Superior temporal gyrus (tissue), 1 donor: ENCODE results near the gene CNTRL.

Experiments used
- DNase-seq: peaks from one replicate; pipeline ENCODE4 v3.0.0-alpha.2; 2016; ENCODE audit errors: extremely low spot score

The CNTRL gene

DNA sequence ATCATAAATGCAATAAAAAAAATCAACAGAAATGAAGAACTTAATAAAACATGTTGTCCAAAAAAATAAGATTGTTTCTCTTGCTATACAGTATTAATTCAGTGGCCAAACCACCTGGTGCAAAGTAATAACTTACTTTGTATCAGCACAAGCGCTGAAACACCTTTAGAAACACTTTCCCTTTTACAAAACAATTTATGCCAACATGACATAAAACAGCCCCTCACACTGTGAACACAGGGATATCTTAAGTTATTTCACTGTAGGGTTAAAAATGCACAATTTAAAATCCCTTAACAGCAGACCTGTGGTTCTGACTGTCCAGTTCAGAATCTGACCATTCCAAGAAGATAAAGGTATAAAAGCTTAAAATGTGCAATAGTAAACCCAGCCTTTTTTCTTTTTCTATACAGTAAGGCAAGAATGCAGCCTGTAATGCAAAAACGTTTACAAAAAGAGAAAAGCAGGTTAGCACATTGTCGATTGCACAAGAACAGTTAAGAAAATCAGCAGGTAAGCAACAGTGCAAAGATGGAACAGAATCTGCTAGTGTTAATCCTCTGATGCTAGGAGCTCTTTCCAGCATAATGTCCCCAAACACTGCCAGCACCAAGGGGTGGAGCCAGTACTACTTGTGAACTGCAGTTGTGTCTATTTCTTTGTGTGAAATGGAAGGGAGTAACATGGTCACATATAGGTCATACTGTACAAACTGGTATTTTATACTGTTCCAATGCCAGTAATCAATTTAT lies 105.4 kb downstream of the CNTRL start:
- peak; percentile 53 for DNase-seq

GRCh38 chr9:121182101-121182836 lies 107.5 kb downstream of the CNTRL start:
- DNase-seq = no peak

- no peak for DNase-seq
Observed at GRCh38 chr9:121182989-121183388, 108.2 kb downstream of the CNTRL start.

DNA sequence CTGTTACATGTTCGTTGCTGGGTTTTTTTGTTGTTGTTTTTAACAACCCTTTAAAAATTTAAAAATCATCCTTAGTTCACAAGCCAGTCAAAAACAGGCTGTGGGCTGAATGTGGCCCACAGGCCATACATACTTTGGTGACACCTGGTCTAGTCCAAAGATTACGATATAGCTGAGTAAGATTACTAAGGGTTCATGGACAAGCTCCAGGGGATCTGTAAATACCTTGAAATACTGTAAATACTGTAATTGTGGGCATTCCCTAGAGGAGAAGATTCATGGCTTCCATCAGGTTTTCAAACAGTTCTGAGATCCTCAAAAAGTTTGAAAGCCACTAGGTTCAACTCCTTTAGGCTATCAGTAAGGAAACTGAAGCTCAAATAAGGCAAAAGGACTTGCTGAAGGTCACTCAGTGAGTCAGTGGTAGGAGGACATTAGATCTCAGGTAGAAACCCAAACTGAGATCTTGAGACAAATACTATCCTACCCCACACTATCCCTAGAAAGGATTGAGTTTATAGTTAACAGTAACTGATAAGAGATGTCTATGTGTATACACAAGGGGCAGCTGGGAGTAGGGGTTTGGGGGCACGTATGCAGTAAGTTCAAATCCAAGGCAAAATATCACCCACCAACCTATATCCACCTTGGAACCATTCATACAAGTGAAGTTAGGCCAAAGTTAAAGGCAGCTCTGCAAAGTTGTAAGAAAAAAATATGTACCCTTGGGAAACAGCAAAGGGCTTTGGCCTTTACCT lies 109.1 kb downstream of the CNTRL start:
- DNase-seq = no peak

DNA sequence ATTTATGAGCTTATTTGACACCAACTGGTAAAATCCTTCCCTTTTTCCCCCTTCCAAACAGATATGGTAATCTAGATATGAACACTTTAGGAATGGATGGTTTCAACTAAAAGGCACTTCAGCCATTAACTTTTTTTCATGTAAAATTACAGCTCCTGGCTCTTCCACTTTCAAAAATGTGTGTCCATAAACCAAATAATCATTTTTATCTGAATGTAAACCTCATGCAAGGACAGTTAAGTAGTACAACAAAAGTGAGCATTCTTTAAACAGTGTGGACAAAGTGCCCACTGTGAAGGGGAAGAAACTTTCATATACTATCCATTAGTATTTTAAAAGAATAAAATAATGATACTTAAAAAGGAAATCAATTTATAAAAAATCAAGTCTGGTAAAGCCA lies 109.7 kb downstream of the CNTRL start:
- no peak for DNase-seq

DNA sequence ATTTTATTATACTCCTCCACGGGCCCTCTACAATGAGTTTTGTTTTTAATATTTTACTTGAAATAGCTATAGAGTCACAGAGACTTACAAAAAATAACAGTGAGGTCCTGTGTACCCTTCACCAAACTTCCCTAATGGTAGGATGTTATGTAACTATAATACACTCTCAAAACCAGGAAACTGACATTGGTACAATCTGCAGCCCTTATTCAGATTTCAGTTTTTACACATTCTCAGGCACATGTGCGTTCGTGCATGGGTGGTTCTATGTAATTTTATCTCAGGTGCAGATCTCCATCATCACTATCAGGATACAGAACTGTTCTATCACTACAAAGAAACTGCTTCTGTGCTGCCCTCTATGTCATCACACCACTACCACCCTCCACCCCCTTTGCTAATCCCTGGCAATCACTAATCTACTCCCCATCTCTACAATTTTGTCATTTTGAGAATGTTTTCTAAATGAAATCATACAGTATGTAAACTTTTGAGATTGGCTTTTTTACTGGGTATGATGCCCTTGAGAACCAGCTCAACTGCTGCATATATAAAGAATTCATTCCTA lies 110.5 kb downstream of the CNTRL start:
- no peak for DNase-seq

DNA sequence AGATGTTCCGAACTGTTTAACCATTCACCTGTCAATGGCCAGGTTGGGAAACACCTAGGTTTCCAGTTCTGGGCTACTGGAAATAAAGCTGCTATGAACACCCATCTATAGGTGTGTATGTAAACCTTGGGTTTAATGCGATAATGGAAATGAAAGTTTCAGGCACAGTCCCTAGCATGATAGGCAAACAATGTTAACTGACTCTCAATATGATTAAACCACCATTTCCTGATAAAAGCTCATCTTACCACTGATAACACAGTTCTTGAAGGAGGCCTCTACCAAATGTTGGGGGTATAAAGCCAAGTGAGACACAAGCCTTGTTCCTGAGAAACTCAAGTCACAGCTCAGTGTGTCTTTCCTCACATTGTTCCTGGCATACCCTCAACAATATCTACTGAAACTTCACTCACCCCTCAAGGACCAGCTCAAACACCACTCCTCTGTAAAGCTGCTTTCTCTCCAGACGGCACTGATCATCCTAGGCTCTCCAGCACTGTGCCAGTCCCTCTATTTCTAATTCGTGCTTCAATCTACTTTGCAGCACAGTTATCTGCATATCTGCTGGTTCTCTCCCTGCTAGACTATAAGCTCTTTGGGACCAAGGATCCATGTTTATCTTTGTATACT lies 111.1 kb downstream of the CNTRL start:
- DNase-seq = no peak

GRCh38 chr9:121187636-121188305 lies 113.0 kb downstream of the CNTRL start:
- no peak for DNase-seq

- DNase-seq = no peak
Observed at GRCh38 chr9:121189006-121189405, 114.3 kb downstream of the CNTRL start.

DNA sequence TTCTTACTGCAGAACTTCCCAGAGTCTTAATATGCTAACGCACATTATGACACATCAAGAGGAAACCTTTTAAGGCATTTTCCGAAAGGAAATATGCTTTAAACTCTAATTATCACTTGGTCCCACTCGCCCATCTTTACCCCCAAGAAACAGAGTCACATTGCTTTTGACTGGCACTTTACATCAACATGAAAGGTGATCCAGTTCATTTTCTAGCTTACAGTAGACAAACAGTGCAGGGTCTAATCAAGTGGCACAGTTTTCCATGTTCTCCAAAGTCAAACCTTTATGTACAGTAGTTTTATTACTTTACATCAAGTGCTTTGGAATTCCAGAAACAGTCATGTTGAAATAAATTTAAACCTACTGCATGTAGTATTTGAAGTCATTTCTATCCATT lies 114.9 kb downstream of the CNTRL start:
- no peak for DNase-seq

DNA sequence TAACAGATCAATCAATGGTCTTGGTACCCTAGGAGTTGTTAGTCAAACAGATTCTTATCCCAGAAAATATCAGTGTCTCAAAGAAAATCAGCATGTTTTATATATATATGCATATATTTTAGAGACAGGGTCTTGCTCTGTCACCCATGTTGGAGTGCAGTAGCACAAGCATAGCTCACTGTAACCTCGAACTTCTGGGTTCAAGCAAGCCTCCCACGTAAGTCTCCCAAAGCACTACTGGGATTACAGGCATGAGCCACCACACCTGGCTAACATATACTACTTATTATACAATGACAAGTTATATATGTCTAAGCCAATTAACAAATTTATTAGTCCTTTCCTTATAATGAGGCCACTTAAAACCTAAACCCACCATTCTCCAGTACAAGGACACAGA lies 116.5 kb downstream of the CNTRL start:
- no peak for DNase-seq

- DNase-seq = no peak
Observed at GRCh38 chr9:121192518-121192917, 117.8 kb downstream of the CNTRL start.

GRCh38 chr9:121192959-121193640 lies 118.3 kb downstream of the CNTRL start:
- no peak for DNase-seq

DNA sequence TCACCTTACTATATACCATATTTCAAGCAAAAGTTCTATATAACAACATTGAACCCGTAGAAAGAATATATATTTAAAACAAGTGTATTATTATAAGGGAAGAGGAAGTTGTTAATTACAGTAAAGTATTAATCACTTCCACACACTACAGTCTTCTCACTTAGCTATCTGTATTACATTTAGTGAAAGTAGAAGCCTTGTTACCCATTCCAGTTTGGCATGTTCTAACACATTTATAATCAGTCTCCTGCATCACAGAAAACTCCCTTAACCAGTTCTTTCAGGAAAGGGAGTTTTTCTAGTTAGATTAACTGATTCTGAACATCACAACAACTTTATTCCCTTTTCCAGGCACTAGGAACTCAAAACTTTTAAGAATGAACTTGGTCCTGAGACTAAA lies 120.0 kb downstream of the CNTRL start:
- DNase-seq = no peak

GRCh38 chr9:121196389-121196788 lies 121.6 kb downstream of the CNTRL start:
- DNase-seq = no peak

DNA sequence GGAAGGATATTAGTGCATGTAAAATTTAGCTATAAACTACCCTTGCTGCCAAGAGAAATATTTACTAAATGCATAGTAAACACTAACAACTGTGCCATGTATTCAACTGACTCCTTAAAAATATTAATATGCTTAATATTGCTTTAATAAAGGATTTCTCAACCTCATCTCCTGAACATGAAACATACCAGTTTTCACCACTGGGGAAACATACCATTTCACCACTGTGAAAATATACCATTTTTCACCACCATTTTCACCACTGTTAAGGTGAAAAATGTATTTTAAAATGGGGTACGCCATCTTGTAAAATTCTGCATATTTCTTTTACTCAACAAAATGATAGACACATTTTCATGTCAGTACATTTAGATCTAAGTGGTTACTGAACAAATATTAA lies 122.4 kb downstream of the CNTRL start:
- DNase-seq = no peak

DNA sequence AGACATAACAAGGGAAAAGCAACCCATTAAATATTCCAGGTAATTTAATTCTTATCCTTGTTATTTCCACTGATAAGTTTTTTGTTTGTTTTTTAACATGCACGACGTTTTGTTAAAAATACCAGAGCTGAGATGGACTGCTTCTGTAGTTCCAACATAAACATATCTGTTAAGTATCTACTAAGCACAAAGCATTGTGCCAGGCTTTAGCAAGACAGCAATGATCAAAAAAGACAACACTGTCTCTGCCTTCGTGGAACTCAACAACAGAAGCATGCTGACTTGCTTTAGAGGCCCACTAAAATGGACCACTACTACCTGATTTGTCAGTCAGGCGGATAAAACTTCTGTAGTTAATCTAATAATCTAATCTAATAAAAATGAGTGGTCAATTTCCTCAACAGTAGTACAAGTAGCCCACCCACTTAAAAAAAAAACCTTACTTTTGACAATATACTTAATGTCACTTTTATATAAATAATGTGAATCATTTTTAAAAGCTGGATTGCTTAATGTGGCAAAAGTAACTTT lies 123.8 kb downstream of the CNTRL start:
- DNase-seq = no peak

GRCh38 chr9:121199921-121200320 lies 125.2 kb downstream of the CNTRL start:
- no peak for DNase-seq

DNA sequence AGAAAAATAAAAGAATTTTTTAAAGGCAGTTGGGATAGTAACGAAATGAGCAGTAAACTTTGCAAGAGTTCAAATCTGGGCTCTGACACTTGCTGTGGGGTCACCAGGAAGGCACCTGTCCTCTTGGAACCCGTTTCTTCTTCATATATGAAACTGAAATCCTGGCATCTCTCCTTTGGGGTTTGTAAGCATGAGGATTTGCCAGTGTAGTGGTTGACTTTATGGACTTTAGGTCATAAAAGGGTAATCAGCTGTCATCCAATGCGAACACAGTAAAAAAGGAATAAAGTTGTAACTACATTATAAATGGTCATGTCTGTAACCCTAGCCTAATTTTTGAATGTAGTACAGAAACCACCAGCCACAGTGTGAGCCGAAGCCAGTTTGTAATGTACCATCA lies 125.6 kb downstream of the CNTRL start:
- DNase-seq = no peak

DNA sequence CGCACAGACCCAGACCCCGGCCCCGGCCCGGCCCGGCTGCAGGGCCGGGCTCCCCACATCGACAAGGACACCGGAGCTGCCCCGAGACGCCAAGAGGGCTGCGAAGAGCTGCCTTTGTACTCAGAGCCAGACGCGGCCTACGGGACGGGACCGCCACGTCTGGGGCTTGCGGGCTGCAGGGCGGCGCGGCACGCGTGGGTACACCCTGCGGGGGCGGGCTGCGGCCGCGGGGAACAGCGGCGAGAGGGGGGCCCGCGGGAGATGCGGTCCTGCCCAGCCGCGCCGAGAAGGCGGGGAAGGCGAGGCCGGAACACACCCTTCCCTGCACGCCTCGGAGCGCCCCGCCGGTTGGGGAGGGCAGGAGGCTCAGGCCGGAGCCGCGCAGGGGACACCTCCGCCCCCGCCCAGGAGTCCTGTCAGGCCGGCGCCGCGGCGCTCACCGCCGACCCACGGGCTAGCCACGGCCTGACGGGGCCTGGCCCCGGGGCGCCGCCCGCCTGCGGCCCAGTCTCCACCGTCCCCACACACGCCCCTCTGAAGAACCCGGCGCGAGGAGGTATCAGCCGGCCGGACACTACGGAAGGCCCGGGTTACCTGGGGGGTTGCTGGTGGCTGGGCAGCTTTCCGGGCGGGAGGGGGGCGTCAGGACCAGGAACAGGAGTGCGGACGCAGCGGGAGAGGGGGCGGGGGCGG lies 126.4 kb downstream of the CNTRL start:
- no peak for DNase-seq
